ENCODE measurements around the gene ERBB4. TPM values are rescaled to one million over a fixed set of nuclear protein-coding genes. Genes with fewer than 3 reads are reported as not detected.

ERBB4 gene
- total RNA-seq, 1 donor from 2014 or later, result 0.36 TPM

DNA sequence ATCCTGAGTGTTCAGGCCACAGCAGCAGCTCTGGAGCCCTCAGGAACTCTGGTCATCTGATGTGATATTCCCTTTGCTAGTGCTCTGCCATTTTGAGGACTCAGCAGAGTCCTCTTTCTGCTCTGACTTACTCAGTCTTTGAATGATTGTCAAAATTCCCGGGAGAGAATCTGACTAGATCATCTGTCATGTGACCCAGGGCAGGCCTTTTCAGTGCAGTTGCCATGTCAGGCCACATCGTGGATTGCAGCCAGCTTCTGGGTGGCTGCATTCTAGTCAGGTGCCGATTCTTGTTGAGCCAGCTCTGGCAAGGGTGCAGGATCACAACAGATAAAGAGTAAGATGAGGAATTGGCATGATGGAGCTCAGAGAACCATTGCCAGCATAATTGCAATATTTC, 1186.6 kb downstream of the ERBB4 start:
- no peak for TF ChIP-seq CTCF (IDR thresholded peaks at IDR 0.05; ENCODE audit: unreplicated experiment)
- H3K4me1 Mint-ChIP-seq (ENCODE audit: unreplicated experiment), result peaks cover 4% of the 10 kb centered on the region
- no peak for DNase-seq (ENCODE audit: low spot score)
- H3K27me3 Mint-ChIP-seq (ENCODE audit: unreplicated experiment), result no peaks in the 10 kb centered on the region
- no peaks in the 10 kb centered on the region for H3K9me3 Mint-ChIP-seq (ENCODE audit: unreplicated experiment)
- H3K27ac Mint-ChIP-seq (ENCODE audit: unreplicated experiment), result no peak overlapping the region
- no peaks in the 10 kb centered on the region for H3K36me3 Mint-ChIP-seq (ENCODE audit: low read depth, unreplicated experiment)
- no peak overlapping the region for H3K4me3 Mint-ChIP-seq (ENCODE audit: unreplicated experiment)

DNA sequence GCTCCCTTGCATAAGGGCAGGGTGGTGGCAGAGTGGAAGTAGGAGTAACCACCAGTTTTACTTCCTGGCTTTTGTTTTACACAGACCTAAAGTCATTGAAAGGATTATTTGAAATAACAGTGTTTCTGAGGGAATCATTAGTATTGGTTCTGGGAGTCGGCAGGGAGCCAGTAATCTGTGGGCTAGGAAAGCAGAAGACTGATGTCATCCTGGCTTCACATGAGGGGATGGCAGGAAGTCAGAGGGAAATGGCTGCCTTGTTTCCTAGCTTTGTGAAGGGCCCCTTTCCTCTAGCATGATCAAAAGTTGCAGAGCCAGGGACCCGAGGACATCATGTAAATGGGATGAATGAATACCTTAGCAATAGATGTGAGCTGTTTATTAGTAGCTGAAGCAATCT, 1189.6 kb downstream of the ERBB4 start:
- H3K36me3 Mint-ChIP-seq (ENCODE audit: low read depth, unreplicated experiment), result no peaks in the 10 kb centered on the region
- H3K4me3 Mint-ChIP-seq (ENCODE audit: unreplicated experiment), result no peak overlapping the region
- H3K4me1 Mint-ChIP-seq (ENCODE audit: unreplicated experiment), result peaks cover 4% of the 10 kb centered on the region
- H3K27ac Mint-ChIP-seq (ENCODE audit: unreplicated experiment), result no peak overlapping the region
- H3K27me3 Mint-ChIP-seq (ENCODE audit: unreplicated experiment), result no peaks in the 10 kb centered on the region
- no peak for DNase-seq (ENCODE audit: low spot score)
- H3K9me3 Mint-ChIP-seq (ENCODE audit: unreplicated experiment), result no peaks in the 10 kb centered on the region
- TF ChIP-seq CTCF (IDR thresholded peaks at IDR 0.05; ENCODE audit: unreplicated experiment), result no peak

- Mint-ChIP-seq H3K27ac (ENCODE audit: unreplicated experiment) (no peak overlapping the region), H3K9me3 (ENCODE audit: unreplicated experiment) (no peaks in the 10 kb centered on the region), H3K27me3 (ENCODE audit: unreplicated experiment) (no peaks in the 10 kb centered on the region), H3K4me3 (ENCODE audit: unreplicated experiment) (no peak overlapping the region), H3K4me1 (ENCODE audit: unreplicated experiment) (peaks cover 4% of the 10 kb centered on the region), H3K36me3 (ENCODE audit: low read depth, unreplicated experiment) (no peaks in the 10 kb centered on the region)
- DNase-seq (ENCODE audit: low spot score), result no peak
- TF ChIP-seq CTCF (IDR thresholded peaks at IDR 0.05; ENCODE audit: unreplicated experiment), result no peak
Observed at GRCh38 chr2:211347328-211347727, 1191.3 kb downstream of the ERBB4 start.

GRCh38 chr2:211344289-211344688, 1194.3 kb downstream of the ERBB4 start:
- Mint-ChIP-seq H3K4me1 (ENCODE audit: unreplicated experiment) (peaks cover 4% of the 10 kb centered on the region), H3K9me3 (ENCODE audit: unreplicated experiment) (no peaks in the 10 kb centered on the region), H3K27me3 (ENCODE audit: unreplicated experiment) (no peaks in the 10 kb centered on the region), H3K4me3 (ENCODE audit: unreplicated experiment) (no peak overlapping the region), H3K36me3 (ENCODE audit: low read depth, unreplicated experiment) (no peaks in the 10 kb centered on the region), H3K27ac (ENCODE audit: unreplicated experiment) (no peak overlapping the region)
- no peak for DNase-seq (ENCODE audit: low spot score)
- TF ChIP-seq CTCF (IDR thresholded peaks at IDR 0.05; ENCODE audit: unreplicated experiment), result no peak

GRCh38 chr2:211333377-211333776, 1205.2 kb downstream of the ERBB4 start:
- Mint-ChIP-seq H3K4me3 (ENCODE audit: unreplicated experiment) (no peak overlapping the region), H3K27ac (ENCODE audit: unreplicated experiment) (no peak overlapping the region)
- no peak for TF ChIP-seq CTCF (IDR thresholded peaks at IDR 0.05; ENCODE audit: unreplicated experiment)

More at GRCh38 chr2:211333377-211333776, 1205.2 kb downstream of the ERBB4 start:
- Mint-ChIP-seq H3K9me3 (ENCODE audit: unreplicated experiment) (no peaks in the 10 kb centered on the region), H3K27me3 (ENCODE audit: unreplicated experiment) (no peaks in the 10 kb centered on the region), H3K36me3 (ENCODE audit: low read depth, unreplicated experiment) (no peaks in the 10 kb centered on the region), H3K4me1 (ENCODE audit: unreplicated experiment) (no peaks in the 10 kb centered on the region)
- no peak for DNase-seq (ENCODE audit: low spot score)
